Panc1 (cell line): ENCODE results near the gene TRIO.

Experiments
- CTCF ChIP-seq: fragments of 450-650 bp; IDR thresholded peaks from 2 replicates; pipeline ENCODE4 v1.5.1; 2017; ENCODE audit warnings: mild to moderate bottlenecking
- POLR2AphosphoS5 ChIP-seq: IDR thresholded peaks from 2 replicates; pipeline ENCODE4 v1.6.1; 2012; ENCODE audit warnings: mild to moderate bottlenecking, low read depth, low read length, moderate library complexity
- REST ChIP-seq, 2 experiments: IDR thresholded peaks; 2 replicates each; pipeline ENCODE4 v1.6.1; 2011 to 2012; ENCODE audit warnings: low read depth in 2 of 2, control low read depth in 1 of 2, low read length in 1 of 2, mild to moderate bottlenecking in 1 of 2, moderate library complexity in 1 of 2; ENCODE audit not compliant: insufficient read depth in 1 of 2
- SIN3A ChIP-seq: IDR thresholded peaks from 2 replicates; pipeline ENCODE4 v1.6.1; 2012; ENCODE audit warnings: low read depth, mild to moderate bottlenecking, low read length, moderate library complexity, borderline replicate concordance; ENCODE audit not compliant: insufficient read depth

GRCh38 chr5:14525397-14525796 is 382.3 kb downstream of the TRIO start:
- TF ChIP-seq CTCF (no peak), POLR2AphosphoS5 (no peak), REST (IDR thresholded peaks at IDR 0.05; ENCODE audit: insufficient read depth in 1 of 2, low read depth in 2 of 2, low read length in 1 of 2) (no peak), SIN3A (no peak)
